Thyroid gland (tissue), 4 donors: ENCODE data around the gene CDH4. TPM values are rescaled to one million over a fixed set of nuclear protein-coding genes. Genes with fewer than 3 reads are reported as not detected.

Experiments
- DNase-seq, 2 donors: peaks; one replicate each; pipeline ENCODE4 v3.0.0-alpha.2; 2019
- H3K27ac ChIP-seq, 3 donors: fragments of 200-600 bp; sonication (generic); 1 replicate in 2 of 3; 2 replicates in 1 of 3; pipeline ENCODE4 v1.5.1; 2016 to 2019; ENCODE audit warnings: mild to moderate bottlenecking in 1 of 3, moderate library complexity in 1 of 3
- H3K27me3 ChIP-seq: fragments of 200-600 bp; sonication (generic); one replicate; pipeline ENCODE4 v1.5.1; 2019
- H3K36me3 ChIP-seq, 2 donors: fragments of 200-600 bp; sonication (generic); one replicate each; pipeline ENCODE4 v1.5.1; 2016 to 2019
- H3K4me1 ChIP-seq, 2 donors: fragments of 200-600 bp; sonication (generic); one replicate each; pipeline ENCODE4 v1.5.1; 2017 to 2019
- H3K4me3 ChIP-seq, 3 donors: fragments of 200-600 bp; sonication (generic); replicated peaks in 1 of 3; 1 replicate in 2 of 3; 2 replicates in 1 of 3; pipeline ENCODE4 v1.5.1; 2016; ENCODE audit warnings: mild to moderate bottlenecking in 1 of 3
- H3K9me3 ChIP-seq: fragments of 200-600 bp; sonication (generic); one replicate; pipeline ENCODE4 v1.5.1; 2017
- POLR2A ChIP-seq, 2 donors: fragments of 450-650 bp; IDR thresholded peaks; one replicate each; pipeline ENCODE4 v1.6.1; 2017; ENCODE audit warnings: antibody characterized with exemption in 2 of 2, mild to moderate bottlenecking in 2 of 2, moderate library complexity in 1 of 2
- WGBS, 2 donors: methylation state at CpG; one replicate each; pipeline ENCODE4 v1.1.5; 2017; 5-methylcytosine and 5-hydroxymethylcytosine counted together
- intact Hi-C: fragments of 100-400 bp; cut with DNase I; formaldehyde crosslinking; loops from one replicate; pipeline ENCODE4 v1.15.1; 2023
- total RNA-seq, 4 donors: library from RNA; depleted of rRNA; stranded (reverse); fragments of >200 nt; gene quantifications; one replicate each; pipeline ENCODE4 v1.2.3, GENCODE V29; 2016
- TF ChIP-seq, protein P1 (sequence below), 6 experiments: fragments of 200-600 bp in 3 of 6; fragments of 450-650 bp in 3 of 6; sonication (generic) in 3 of 6; IDR thresholded peaks; one replicate each; pipeline ENCODE4 v1.5.1; 2016 to 2019; ENCODE audit warnings: antibody characterized with exemption in 6 of 6, mild to moderate bottlenecking in 2 of 6, inconsistent platforms in 1 of 6, moderate library complexity in 1 of 6

CDH4 gene
- total RNA-seq, 4 donors from 2014 or later = 0.22 to 0.29 (median 0.29) TPM; not detected in 1

DNA sequence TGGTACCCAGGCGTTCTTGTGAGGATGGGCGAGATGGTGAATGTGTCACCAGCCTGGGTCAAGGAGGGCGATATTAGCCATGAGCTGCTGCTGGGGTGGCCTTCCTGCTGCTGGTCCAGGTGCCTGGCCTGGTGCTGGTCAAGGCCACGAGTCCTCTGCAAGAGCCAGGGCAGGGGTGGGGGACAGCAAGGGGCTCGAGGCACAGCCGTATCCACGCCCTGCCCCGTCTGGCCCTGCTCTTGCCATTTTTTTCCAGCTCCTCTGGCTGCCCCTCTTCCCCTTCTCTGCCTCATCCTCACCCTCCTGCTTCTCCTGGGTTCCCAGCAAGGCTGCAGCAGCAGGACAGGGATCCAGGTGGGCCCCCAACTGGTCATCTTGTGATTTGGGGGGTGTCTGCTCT, 51.2 kb downstream of the CDH4 start:
- Histone ChIP-seq H3K9me3 (no peaks in the 10 kb centered on the region), H3K4me1 (no peaks in the 10 kb centered on the region), H3K4me3 (no peak overlapping the region), H3K36me3 (no peaks in the 10 kb centered on the region), H3K27me3 (no peaks in the 10 kb centered on the region), H3K27ac (no peak overlapping the region)
- DNase-seq = no peak
- 87 to 92% methylated on average over 8 of the region's 8 CpGs for WGBS, 2 donors
- TF ChIP-seq POLR2A (IDR thresholded peaks at IDR 0.05) = no peak
- TF ChIP-seq, protein P1, sequence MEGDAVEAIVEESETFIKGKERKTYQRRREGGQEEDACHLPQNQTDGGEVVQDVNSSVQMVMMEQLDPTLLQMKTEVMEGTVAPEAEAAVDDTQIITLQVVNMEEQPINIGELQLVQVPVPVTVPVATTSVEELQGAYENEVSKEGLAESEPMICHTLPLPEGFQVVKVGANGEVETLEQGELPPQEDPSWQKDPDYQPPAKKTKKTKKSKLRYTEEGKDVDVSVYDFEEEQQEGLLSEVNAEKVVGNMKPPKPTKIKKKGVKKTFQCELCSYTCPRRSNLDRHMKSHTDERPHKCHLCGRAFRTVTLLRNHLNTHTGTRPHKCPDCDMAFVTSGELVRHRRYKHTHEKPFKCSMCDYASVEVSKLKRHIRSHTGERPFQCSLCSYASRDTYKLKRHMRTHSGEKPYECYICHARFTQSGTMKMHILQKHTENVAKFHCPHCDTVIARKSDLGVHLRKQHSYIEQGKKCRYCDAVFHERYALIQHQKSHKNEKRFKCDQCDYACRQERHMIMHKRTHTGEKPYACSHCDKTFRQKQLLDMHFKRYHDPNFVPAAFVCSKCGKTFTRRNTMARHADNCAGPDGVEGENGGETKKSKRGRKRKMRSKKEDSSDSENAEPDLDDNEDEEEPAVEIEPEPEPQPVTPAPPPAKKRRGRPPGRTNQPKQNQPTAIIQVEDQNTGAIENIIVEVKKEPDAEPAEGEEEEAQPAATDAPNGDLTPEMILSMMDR (IDR thresholded peaks at IDR 0.05) = no peak
- intact Hi-C loops = no loop called here

DNA sequence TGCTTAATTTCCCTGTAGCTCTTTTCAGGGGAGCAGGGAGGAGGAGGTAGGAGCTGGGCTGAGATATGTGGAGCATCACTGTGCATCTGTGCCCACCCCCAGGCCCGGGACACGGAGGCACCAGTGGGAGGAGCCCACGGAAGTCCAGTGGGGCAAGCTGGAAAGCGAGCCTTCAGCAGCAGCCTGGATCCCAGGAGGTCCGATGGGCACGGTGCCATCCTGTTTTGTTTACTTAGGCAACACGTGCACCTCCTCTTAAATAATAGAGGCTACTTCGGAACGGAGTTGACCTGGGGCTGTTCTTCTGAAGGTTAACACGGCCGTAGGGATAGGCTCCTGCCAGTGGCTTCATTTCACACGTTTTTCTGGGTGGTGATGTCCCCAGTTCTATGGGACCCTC, 51.6 kb downstream of the CDH4 start:
- H3K4me1 ChIP-seq = no peaks in the 10 kb centered on the region
- no peaks in the 10 kb centered on the region for H3K9me3 ChIP-seq
- H3K4me3 ChIP-seq = no peak overlapping the region
- peak in 1 of 2 donors; percentile 5 for DNase-seq
- intact Hi-C loops = no loop called here
- H3K27ac ChIP-seq = no peak overlapping the region
- 34 to 49% methylated on average over 8 to 12 of the region's 12 CpGs for WGBS, 2 donors
- H3K27me3 ChIP-seq = no peaks in the 10 kb centered on the region
- H3K36me3 ChIP-seq = no peaks in the 10 kb centered on the region
- TF ChIP-seq, protein P1 (IDR thresholded peaks at IDR 0.05) = no peak
- TF ChIP-seq POLR2A (IDR thresholded peaks at IDR 0.05) = no peak

DNA sequence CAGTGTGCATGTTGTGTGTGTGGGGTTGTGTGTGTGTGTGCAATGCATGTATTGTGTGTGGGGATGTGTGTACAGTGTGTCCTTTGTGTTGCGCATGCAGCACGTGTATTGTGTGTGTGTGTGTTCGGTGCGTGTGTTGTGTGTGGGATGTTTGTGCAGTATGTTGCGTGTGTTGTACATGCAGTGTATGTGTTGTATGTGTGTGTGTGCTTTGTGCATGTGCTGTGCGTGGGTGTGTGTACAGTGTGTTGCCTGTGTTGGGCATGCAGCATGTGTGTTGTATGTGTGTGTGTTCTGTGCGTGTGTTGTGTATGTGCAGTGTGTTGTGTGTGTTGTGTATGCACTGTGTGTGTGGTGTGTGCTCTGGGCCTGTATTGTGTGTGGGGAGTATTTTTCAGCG, 52.7 kb downstream of the CDH4 start:
- intact Hi-C loops = no loop called here
- no peak for TF ChIP-seq POLR2A (IDR thresholded peaks at IDR 0.05)
- Histone ChIP-seq H3K4me3 (no peak overlapping the region), H3K4me1 (no peaks in the 10 kb centered on the region), H3K9me3 (no peaks in the 10 kb centered on the region), H3K27ac (no peak overlapping the region), H3K36me3 (no peaks in the 10 kb centered on the region), H3K27me3 (no peaks in the 10 kb centered on the region)
- WGBS, 2 donors = 86 to 91% methylated on average over 8 of the region's 8 CpGs
- DNase-seq = no peak

DNA sequence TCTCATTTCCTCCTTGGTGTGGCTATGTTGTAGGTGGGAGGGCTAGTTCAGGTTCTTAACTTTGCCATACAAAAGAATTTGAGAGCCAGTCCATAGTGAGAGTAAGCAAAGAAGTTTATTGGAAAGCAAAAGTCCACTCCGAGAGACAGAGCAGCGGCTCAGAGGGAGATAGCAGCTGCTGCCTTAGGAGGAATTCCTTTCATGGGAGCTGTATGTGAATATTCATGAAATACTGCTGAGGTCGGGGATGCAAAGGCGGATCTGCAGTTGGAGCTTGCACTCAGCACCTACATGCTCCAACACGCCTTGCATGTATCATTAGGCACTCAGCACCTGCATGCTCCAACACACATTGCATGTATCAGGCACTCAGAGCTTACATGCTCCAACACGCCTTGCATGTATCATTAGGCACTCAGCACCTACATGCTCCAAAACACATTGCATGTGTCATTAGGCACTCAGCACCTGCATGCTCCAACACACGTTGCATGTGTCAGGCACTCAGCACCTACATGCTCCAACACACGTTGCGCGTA, 54.9 kb downstream of the CDH4 start:
- Histone ChIP-seq H3K27ac (no peak overlapping the region), H3K4me3 (no peak overlapping the region), H3K36me3 (no peaks in the 10 kb centered on the region), H3K27me3 (no peaks in the 10 kb centered on the region), H3K4me1 (no peaks in the 10 kb centered on the region), H3K9me3 (no peaks in the 10 kb centered on the region)
- no peak for DNase-seq
- TF ChIP-seq, protein P1 (IDR thresholded peaks at IDR 0.05) = no peak
- no peak for TF ChIP-seq POLR2A (IDR thresholded peaks at IDR 0.05)
- WGBS, 2 donors = 83 to 89% methylated on average over 10 of the region's 10 CpGs
- intact Hi-C loops = no loop called here

DNA sequence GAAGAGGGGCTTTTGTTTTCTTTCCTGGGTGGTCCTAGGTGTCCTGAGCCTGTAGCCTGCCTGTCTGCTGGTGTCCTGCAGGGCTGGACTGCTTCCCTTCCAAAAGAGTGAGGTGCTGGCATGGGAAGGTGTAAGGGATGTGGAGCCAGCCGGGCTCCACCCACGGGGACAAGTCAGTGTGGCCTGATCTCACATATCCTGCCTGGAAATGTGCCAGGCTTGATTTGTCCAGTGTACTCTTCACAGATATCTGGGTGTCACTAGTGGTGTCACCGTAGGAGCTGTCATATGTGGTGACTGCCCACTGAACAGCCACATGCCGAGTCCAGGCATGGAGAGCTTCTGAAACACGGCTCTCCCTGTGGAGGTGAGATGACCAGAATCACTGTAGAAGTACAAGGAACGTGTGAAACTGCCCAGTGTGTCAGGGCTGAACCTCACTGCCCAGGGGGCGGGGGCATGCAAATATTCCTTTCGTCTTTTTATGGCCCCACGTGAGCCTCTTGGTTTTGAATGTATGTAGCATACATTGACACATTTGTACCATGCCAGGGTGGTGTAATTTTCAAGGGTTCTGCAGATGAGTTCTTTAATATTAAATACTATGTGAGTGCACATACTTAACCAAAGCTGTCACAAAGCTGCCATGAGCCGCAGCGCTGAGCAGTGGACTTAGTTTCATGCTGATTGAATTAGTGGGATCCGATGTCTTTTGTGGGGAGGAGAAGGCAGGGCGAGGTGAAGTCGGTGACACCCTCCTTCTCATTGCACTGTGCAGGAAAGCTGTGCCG, 55.8 kb downstream of the CDH4 start:
- DNase-seq = no peak
- H3K27me3 ChIP-seq = no peaks in the 10 kb centered on the region
- no peaks in the 10 kb centered on the region for H3K4me1 ChIP-seq
- H3K27ac ChIP-seq = no peak overlapping the region
- 62% methylated on average over 13 to 15 of the region's 15 CpGs for WGBS, 2 donors
- no peaks in the 10 kb centered on the region for H3K36me3 ChIP-seq
- TF ChIP-seq POLR2A (IDR thresholded peaks at IDR 0.05) = no peak
- TF ChIP-seq, protein P1 (IDR thresholded peaks at IDR 0.05) = no peak
- no peak overlapping the region for H3K4me3 ChIP-seq
- H3K9me3 ChIP-seq = no peaks in the 10 kb centered on the region
- intact Hi-C loops = no loop called here
